HG03175 (cell line): ENCODE measurements around the gene CREG1.

Source experiments
- ATAC-seq: cut with Tn5 transposase; IDR thresholded peaks from one replicate; pipeline ENCODE4 v1.9.1; 2021; ENCODE audit warnings: mild to moderate bottlenecking, moderate library complexity; ENCODE audit not compliant: unreplicated experiment

The CREG1 gene

DNA sequence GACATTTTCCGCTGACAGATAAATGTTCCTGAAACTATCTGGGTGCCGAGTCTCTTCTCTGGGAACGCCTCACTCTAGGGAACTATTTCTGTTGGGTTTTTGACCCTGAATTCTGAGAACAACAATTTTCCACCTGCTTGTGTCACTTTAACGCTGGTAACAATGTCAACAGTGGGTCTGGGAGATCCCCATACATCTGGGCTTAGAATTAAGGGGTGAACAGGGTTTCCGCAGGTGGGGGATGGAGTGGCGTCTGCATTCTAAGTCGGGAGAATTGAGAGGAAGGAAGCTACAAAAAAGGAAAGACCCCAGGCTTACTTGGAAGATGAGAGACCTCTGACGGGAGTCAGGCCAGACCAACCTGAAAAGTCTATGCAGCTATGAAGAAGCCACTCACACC lies 44.0 kb downstream of the CREG1 start:
- no peak for ATAC-seq

DNA sequence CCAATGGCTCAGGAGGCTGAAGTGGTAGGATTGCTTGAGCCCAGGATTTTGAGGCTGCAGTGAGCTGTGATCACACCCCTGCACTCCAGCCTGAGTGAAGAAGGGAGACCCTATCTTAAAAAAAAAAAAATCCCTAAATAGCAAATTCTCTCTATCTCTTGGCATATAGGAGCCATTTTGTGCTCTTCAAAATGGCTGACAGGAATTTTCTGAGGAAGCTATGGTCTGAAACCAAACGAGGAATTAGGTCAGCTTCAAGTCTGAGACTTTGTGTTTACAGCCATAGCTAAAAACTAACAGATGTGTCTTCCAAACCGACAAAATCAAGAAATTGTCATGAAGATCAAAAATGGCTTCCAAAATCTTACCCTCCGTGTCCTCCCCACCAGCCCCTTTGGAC lies 45.8 kb downstream of the CREG1 start:
- no peak for ATAC-seq

DNA sequence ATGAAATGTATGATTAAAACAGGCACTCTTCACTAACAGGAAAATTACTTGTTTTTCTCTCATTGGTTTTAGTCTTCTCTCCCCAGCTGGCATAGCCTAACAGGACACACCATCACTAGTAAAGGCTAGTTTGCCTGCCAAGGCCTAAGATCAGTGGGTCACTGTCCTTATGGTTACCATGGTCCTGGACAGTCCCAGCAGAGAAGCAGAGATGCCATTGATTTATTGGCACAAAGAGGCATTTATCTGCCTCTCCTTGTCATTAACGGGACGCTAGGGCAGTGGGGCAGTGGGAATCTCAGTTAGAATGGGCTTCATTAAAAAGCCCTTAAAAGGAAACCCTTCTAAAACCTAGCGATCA lies 49.1 kb downstream of the CREG1 start:
- ATAC-seq: no peak

DNA sequence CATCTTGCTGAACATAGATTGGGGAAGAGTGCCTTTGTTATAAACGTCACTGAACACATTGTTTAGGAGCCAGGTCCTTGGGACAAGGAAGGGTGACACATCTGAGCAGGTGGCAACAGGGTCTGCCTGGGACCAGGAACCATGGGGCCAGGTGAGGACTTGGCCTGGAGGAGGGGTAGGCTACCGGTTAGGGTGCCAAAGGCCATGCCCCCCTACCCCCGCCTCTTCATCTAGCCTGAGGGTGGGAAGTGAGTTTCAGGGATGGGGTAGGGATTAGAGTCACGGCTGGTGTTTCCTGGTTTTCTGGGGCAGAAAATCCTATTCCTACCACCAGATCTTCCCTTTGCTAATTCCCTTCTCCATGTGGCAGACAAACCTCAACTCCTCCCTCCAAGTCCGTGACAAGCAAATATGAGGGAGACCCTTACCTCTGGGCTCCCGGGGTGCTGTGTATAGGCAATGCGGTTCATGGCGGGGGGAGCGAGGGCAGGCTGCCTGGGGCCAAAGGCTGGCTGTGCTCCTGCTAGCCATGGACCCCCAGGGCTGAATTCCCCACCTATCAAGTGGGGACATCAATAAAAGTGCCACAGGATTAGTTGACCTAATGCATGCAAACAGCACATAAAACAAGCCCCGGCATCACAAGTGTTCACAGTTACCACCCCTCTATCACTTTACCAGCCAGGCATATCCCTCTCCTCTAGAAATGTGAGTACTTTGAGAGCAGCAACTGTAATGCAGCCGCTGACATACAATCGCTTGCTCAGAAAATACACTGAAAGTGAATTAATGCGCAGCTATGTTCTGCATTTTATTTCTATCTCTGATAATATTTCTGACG lies 49.7 kb downstream of the CREG1 start:
- no peak for ATAC-seq

DNA sequence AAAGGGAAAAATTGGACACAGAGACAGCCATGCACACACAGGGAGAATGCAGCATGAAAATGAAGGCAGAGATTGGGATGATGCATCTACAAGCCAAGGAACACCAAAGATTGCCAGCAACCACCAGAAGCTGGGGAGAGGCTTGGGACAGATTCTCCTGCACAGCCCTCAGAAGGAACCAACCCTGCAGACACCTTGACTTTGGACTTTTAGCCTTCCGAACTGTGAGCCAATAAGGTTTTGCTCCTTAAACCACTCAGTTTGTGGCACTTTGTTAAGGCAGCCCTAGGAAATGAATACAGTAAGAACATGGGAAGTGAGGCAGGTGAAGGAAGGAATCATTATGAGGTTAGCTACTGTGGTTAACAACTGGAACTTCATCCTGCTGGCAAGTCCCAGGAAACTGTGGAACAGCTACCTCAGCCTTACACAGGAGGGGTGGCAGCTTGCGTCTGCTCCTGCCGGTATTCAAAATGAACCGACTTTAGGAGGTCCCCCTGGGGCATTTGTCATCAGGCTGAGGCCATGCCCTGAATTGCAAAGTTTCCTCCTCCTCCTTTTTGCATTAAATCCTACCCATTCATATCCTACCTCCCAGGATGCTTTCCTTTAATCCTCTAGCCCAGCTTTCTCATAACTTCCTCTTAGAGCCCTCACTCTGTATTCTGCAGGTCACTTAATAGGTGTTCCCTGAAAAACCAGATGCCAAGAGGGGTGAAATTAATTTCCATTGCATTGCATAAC lies 50.7 kb downstream of the CREG1 start:
- no peak for ATAC-seq

DNA sequence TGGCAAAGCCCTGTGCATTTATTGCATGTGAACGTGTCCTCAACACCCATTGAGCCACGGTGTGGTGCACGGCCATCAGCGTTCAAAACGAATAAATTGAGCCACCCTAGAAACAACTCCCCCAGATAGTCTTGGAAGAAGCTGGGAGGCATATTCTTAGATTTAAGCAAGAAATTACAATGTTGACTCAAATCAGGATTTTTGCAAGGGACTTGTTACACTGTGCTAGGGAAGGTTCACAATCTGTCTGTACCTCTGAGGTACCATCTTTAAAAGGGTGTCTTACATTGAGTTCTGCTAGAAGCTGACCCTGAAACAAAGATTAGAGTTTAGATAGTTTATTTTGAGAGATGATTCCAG lies 51.4 kb downstream of the CREG1 start:
- ATAC-seq: no peak

DNA sequence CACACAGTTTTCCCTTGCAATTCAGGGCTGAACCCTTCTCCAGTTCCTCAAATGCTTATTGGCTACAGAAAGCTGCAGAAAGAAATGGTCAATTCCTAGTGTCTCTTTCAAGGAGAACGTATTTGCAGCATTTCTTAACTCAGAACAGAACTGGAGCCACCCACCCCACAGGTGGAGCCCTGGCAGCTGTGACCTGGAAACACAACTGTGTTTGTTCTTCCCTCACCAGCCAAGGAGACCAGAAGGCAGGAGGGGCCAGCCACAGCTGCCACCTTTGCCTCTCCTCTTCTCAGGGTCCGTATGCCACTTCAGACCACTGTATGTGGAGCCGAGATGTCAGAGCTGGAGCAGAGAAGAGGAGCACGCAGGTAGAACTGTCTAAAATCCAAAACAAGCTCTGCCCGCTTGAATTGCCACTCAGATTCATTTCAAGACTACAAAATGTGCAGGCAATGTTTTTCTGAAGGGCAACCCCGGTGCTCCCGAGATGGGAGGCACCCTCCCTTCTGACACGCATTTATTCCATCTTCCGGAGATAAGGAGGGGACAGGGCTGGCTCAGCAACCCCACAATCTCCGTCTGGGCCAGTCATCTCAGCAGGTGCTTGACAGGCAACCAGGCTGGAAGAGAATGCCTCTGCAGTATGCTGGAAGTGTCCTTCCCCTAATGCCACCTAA lies 51.9 kb downstream of the CREG1 start:
- ATAC-seq: no peak

DNA sequence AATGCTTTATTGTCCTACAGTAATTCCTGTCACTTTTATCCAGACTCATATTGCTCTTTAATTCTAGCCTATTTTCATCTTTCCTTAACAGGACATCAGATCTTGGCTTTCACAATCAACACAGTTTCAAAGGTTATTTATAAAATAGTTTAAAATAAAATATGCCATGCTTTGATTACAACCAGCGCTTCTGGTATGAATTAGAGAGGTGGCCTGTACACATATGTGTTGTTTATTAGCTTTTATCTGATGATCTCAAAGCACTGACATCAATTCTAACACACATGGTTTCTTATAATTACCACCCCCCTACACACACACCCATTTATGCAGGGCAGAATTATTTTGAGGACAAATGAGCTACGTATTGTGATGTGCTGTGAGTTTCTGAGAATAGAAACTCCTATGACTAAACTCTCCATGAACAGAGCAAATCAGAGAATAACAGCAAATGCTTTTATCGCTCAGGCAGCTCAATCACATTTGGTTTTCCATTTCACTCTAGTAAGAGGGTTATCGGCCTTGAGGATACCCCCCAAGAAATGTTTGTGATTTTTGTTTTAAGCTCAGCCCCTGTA lies 53.2 kb downstream of the CREG1 start:
- ATAC-seq: no peak

DNA sequence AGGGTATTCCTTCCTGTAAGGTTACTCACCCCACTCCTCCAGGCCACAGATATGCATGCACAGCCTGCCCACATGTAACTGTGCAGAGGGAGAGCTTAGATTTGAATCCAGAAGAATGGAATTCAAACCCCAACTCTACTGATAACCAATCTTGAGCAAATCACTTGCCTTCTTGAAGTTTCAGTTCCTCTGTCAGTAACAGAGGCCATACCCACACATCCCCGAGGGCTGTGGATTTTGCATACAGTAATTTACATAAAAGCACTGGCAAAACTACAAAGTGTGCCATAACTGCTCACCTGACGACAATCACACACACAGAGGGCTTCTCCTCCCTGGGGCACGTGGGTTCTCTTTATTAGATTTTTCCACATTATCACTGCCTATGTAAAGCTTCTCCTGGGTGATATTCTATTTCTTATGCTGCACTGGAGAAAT lies 53.9 kb downstream of the CREG1 start:
- peak; percentile 98 for ATAC-seq

DNA sequence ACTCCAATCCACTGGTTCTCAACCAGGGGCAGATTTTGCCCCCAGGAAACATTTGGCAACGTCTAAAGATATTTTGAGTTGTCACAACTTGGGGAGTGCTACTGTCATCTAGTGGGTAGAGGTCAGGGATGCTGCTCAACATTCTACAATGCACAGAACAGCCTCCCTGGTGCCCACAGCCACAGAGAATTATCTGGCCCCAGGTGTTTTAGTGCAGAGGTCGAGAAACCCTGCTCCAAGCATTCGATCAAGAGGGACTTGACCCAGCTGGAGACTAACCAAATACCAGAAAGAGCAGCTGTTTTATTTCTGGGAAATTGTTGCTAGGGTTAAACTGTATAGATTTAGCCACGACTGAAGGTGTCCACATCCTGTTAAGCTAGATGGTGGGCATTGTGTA lies 54.5 kb downstream of the CREG1 start:
- ATAC-seq: no peak

DNA sequence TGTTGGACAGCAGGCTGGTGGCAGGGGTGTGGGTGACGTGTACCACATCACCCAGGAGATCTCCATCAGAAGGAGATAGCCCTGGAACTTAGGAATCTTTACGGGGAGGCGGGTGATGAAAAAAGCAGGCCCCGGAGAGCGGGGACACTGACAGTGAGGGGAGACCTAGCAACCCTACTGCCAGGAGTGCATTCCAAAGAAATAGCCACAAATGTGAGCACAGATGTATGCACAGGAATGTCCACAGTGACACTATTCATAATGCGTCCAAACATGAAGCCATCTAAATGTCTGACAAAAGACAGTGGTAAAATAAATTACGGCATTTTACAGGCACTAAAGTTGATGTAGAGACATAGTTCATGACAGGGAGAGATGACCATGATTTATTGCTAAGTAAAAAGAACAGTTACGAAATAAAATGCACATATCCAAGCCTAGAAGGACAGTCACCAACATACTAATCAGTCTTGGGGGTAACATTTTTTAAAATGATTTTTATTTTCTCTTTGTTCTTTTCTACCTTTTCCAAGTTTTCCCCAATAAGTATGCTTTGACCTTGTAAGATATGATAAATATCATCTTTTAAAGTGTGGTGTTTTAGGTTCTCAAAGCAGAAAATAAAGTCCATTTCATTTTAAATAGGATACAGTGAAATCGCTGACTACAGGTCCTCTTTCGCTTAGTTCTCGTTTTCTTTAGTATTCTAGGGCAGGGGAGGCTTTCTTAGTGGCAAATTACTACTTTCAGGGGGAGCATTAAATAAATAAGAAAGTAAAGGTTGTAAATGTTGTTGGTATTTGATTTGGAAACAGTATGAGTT lies 56.6 kb downstream of the CREG1 start:
- no peak for ATAC-seq

DNA sequence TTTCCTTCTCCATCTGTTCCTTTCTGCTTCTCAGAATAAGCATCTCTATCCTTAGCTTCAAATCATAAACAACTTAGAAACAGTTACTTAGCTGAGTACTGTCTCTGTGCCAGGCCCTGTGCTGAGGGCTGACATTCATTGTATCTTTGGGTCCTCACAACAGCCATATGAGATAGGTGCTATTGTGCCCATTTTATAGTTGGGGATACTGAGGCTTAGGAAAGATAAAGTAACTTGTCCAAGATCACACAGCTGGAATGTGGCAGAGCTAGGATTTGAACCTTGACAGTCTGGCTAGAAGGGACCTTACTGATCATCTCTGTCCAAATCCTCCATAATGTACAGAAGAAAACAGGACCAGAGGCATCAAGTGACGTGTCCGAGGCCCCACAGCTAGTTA lies 60.2 kb downstream of the CREG1 start:
- no peak for ATAC-seq

DNA sequence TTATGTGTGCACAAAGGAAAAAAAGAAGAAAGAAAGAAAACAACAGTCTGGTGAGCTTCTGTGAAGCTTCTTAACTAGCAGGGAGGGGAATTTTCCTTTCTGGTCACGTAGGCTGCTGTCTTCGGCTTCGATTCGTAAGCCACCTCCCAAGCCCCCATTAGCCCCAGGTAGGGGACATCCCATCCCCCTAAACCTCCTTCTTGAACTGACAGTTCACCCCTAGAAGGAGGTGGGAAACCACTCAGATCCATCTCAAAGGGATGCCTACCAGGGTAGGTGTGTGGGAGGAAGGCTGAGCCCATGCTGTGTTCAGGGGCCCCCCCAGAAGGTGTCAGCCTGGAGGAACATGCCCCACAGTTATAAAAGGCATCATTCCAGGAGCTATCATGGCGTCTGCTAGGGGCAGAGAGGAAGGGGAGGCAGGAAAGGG lies 61.1 kb downstream of the CREG1 start:
- ATAC-seq: no peak

DNA sequence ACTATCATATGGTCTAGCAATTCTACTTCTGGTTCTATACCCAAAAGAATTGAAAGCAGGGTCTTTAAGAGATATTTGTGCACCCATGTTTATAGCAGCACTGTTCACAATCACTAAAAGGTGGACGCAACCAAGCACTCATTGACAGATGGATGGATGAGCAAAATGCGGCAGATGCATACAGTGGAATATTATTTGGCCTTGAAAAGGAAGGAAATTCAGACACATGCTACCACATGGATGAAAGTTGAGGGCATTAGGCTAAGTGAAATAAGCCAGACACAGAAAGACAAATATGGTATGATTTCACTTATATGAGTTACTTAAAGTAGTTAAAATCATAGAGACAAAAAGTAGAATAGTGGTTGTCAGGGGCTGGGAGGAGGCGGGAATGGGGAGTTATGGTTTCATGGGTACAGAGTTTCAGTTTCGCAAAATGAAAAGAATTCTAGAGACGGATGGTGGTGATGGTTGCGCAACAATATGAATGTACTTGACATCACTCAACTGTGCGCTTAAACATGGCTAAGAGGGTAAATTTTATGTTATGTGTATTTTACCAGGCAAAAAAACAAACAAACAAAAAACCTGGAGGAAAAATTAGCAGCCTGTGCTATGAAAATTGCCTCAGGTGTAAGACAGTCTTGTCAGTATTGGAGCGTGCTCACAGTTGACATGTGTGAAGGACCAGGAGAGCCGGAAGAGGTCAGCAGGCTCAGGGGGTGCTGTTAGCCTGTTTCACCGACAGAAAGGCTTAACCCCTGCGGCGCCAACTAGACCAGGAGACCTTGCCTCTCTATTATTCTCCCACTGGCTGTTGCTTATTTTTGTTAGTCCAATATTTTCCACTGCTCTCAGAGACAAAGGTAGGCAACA lies 61.7 kb downstream of the CREG1 start:
- no peak for ATAC-seq
